HG03025 (cell line): ENCODE results near the gene LRTM2.
"Not testable (repeated sequence)": the region's sequence is repeated elsewhere in the genome, so short reads cannot be mapped to it uniquely, and the experiment has no call there.

Source experiments
- ATAC-seq: cut with Tn5 transposase; IDR thresholded peaks from one replicate; pipeline ENCODE4 v1.9.1; 2021; ENCODE audit warnings: mild to moderate bottlenecking, moderate library complexity; ENCODE audit not compliant: unreplicated experiment, low FRiP score

LRTM2 gene

DNA sequence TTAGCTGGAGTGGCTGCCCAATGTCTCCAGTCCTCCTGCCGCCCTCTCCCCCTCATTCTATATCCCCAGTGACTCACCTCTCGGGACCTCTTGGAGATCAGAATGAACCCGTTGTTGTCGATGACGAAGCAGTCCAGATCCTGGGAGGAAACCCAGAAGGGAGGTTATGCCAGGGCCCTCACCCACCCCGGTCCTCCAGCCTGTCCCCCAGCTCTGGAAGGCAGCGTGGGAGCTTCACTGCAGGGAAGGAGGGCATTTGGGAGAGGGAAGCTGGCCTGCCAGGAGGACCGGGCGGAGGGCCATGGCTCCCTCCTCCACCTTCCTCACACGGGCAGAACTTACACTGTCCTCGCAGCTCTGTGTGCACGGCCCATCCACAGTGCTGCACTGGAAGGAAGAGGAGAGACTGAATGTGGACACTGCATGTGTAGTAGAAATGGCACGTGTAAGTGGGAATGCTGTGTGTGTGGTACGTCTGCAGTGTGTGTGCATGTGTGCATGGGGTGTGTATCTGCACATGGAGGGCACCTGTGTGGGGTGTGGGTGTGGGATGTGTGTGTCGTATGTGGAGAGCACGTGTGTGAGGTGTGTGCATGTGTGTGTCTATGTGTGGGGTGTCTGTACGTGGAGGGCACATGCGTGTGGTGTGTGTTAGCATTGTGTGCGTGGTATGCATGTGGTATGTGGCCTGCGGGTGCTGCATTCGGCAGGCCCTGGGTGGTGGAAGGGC lies 10.0 kb upstream of the LRTM2 start:
- ATAC-seq = no peak

DNA sequence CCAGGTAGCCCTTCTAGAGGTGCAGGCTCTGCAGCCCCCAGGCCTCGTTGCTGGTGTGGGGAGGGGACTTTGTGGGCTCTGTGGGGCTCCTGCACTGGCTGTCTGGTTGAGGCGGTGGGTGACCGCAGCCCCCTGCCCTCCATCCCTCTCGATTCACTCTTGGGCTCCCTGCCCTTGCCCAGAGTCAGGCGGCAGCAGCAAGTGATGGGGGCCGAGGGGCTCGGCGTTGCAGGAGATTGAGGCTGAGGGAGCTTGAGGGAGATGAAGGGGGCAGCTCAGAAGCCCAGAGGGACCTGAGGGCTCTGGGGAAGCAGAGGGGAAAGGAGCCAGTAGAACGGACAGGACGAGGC lies 9.5 kb upstream of the LRTM2 start:
- no peak for ATAC-seq

DNA sequence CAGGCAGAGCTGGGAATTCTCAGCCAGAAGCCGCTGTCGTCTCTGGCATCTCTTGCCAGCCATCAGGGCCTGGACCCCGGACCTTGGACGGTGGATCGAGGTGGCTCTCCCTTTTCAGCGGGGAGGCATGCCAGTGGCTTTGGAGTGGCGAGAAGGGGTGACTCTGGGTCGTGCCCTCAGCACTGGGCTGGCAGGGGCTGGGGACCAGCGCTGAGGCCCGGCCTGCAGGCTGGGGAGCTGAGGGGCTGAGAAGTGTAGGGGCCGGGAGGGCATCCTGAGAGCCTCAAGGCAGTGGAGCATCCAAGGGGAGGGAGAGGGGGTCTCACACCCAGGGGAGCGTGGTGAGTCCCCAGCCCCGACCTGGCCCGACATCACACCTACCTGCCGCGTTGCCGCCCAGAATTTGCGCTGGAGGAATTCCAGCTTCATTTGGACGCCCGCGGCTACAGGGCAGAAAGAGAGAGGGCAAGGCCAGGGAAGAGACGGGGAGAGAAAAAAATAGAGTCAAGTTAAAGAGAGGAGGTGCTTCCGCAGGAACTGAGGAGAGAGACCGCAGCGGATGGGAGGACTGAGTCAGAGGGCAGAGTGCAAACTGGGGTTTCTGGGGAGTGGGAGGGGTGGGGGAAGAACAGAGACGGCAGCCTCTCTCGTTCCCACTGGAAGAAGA lies 9.0 kb upstream of the LRTM2 start:
- no peak for ATAC-seq

DNA sequence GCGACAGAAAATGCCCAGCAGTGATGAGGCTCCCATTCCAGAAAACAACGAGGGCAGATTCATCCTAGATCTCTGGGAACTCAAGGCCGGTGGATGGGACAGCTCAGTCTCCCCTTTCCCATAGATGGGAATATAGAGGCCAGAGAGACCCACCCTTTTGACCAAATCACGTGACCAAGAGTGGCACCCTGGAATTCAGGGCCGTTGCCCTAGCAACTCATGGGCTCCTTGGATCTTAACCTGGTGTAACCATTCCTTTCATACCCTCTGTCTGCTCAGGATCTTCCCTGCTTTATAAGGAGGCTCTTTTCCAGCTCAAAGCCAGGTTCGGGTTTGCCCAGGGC lies 8.4 kb upstream of the LRTM2 start:
- no peak for ATAC-seq

DNA sequence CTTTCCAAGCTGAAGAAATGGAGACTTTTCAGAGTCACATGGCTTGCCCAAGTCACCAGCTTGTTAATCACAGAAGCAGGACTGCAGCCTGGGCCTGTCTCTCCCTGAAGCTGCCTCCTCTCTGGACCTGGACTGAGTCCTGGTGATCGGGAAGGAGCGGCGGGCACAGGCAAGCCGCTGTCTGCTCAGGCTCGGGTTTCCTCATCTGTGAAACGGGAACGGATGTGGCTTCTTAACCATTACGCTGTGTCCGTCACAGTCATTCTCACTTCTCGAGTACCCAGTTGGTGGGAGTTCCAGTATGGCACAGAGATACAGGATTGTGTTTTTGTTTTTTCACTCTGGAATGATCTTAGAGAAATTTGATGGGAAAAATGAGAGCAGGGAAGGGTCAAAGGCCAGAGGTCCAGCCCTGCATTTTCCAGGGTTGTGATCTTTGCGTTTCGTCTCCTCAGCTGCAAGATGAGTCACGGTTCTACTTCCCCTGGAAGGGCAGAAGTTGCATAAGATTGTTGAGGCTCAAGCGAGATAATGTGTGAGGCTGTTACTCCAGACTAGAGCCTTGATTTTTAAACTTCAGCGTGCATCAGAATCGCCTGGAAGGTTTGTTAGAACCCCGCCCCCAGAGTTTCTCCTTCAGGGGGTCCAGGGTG lies 7.6 kb upstream of the LRTM2 start:
- no peak for ATAC-seq

DNA sequence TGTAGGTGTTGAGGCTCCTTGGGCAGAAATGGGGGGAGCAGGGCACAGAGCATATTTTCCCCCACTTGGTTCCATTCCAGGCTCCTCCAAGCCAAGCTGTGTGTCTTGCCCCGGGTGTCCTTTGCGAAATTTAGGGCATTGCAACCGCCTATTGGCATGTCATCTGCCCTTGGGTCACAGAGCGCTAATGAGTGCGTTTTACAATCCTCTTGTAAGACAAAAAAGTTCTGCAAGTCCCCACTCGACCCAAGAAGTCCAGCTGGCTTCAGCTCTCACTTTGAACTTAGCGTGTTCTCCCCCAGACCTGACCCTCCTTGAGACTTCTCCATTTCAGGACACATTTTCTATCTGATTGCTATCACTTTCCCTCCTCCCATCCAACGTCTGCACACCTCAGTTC lies 6.1 kb upstream of the LRTM2 start:
- ATAC-seq = no peak

DNA sequence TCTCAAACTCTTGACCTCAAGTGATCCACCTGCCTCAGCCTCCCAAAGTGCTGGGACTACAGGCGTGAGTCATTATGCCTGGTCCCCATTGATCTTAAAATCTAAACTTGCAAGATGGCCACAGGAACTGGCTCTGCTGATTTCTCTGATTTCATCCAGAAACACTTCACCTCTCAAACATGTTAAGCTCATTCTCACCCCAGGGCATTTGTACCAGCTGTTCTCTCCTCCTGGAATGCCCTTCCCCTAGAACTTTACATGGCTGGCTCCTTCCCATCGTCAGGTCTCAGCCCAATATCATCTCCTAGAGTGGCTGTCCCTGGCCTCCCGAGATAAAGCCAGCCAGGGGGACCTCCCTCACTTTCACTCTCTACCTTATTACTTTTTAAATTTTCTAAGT lies 5.3 kb upstream of the LRTM2 start:
- ATAC-seq = no peak

DNA sequence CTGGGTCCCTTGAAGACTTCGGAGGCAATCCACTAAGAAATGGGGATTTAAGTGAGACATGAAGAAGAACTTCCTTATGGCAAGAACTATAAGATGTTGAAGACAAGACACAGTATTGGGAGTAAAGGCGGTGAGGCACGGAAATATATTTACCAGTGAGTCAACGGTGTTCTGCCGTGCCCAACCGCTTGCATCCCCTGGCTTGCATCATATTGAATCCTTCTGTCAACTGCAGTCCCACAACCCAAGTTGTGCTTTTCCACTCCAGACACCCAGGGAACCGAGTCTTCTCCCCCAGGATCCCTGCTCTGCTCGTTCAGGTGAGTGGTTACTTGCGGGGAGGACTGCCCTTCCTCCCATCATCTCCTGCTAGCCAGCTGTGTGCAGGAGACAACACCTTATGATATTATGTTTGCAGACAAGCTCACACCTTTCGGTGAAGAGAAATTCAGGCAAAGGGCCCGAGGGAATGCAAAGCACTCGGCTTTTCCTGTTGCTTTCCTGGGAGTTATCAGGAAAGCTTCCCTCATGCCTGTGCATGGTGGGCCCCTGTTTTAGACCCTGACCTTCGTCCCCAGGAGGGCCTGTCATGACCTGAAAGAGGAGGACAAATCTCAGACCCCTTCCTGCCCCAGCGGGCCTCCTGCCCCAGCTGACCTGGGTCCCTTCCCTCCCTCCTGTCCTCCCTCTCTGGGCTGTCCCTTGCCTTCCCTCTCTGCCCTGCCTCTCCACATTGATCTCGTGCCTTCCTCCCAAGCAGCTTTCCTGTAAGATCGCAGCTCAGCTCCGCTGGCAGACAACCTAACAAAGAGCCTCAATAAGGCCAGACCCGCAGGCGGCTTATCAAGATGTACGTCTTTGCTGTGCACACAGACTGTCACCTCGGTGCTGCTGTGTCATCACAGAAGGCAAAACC lies 4.3 kb upstream of the LRTM2 start:
- no peak for ATAC-seq

DNA sequence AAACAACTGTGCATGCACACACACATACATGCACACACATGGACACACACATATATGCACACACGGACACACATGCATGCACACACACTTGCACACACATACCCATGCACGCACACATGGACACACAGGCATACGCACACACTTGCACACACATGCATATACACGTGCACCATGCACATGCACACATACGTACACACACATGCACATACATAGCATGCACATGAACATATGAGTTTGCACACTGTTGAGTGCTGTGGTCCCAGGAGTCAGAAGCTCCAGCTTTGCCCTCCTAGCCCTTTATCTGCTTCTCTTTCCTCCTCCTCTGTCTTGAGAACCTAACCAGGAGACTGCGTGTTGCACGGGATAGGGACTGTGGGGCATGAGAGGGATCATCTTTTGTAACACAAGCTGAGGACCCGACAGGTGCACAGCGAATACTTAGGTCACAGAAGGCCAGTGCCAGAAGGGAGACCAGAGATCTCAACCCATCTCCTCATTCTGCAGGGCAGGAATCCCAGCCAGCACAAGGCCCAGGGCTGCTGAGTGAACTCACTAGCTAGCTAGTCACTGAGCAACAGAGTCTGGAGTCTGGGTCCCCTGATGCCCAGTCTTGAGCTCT lies 3.5 kb upstream of the LRTM2 start:
- no peak for ATAC-seq

DNA sequence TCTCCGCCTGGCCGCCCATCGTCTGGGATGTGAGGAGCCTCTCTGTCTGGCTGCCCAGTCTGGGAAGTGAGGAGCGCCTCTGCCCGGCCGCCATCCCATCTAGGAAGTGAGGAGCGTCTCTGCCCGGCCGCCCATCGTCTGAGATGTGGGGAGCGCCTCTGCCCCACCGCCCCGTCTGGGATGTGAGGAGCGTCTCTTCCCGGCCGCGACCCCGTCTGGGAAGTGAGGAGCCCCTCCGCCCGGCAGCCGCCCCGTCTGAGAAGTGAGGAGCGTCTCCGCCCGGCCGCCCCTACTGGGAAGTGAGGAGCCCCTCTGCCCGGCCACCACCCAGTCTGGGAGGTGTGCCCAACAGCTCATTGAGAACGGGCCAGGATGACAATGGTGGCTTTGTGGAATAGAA lies 2.4 kb upstream of the LRTM2 start:
- ATAC-seq = not testable (repeated sequence)

DNA sequence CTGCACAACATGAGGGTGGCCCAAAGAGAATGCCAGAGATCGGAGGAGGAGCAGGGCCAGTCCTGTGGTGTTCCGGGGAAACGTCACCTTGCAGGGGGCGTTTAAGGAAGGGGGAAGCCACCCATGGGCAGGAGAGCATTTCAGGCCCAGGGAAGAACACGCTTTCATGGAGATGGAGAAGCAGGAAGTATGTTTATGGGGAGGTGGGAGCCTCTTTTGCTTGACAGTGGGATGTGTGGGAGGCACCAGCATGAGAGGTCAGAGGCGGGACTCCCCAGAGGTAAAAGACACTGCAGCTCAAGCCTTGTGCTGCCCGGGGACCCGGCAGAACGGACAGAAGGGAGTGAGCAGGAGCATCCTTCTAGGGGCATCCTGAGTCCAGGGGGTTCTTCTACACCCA lies 1.3 kb upstream of the LRTM2 start:
- no peak for ATAC-seq

DNA sequence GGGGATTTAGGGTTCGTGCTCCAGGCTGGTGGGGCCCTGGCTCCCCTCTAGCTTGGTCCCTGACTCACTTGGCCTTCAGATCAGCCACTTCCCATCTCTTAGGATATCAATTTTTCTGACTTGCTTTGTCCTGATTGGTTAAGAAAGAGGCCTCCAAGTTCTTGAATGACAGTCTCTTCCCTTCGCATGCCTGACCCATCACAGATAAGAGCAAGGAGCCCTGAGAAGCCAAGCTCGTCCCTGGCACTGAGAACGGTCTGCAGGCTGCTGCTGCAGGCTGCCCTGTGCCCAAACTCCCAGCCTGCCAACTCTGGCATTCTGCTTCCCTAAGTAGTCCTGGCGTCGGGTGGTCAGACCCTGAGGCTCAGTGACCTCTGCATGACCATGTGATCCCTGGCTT lies 794 bp upstream of the LRTM2 start:
- no peak for ATAC-seq

DNA sequence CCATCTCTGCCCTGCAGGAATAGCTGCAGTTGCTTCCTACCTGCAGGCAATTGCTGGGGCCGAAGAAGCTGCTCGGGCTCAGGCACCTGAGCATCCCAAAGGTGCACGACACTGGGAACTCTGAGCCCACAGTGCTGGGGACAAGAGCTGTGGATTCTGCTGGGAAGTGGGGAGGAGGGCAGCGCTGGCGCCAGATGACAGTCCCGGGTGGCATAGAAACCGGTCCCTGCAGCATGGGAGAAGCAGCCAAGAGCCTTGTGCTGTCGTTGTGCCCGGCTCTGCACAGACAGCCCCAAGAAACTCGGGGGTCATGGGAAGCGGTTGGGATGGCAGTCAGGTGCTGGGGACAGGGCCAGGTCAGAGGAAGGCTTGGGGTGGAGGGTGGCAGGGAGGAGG lies 529 bp downstream of the LRTM2 start:
- ATAC-seq = no peak

DNA sequence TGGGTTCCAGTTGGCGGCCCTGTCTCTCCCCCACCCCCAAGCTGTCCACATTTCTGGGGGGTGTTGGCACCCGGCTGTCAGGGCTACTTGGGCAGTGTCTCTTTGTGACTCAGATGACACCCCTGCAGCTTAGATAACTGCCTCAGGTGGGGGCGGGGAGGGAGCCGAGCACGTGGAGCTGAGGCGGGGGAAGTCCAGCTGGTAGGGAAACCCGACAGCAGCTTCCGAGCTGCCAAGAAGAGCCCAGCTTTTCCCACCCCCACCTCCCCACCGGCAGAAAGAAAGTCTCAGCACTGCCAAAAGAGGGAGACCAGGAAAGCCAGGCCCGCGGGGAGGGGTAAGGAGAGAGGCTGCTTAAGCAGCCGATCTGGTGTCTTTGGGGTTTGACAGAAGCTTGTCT lies 1.4 kb downstream of the LRTM2 start:
- no peak for ATAC-seq

DNA sequence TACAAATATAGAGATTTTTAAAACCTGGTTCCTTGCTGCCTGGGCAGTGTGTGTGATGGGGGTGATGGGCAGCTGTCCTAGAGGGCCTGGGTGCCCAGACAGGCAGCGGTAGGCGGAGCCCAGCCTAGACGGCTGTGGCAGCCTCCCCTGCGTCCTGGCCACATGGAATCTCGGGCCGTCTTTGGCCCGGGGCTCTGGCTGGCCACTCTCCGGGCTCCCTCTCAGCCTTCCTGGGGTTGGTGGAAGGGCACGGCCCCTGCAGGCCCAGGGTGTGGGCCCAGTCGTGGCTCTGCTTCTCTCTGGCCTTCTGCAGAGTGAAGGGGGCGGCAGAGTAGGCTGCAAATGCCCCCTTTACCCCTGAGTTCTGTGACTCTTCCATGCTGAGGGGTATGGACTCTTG lies 2.3 kb downstream of the LRTM2 start:
- no peak for ATAC-seq

DNA sequence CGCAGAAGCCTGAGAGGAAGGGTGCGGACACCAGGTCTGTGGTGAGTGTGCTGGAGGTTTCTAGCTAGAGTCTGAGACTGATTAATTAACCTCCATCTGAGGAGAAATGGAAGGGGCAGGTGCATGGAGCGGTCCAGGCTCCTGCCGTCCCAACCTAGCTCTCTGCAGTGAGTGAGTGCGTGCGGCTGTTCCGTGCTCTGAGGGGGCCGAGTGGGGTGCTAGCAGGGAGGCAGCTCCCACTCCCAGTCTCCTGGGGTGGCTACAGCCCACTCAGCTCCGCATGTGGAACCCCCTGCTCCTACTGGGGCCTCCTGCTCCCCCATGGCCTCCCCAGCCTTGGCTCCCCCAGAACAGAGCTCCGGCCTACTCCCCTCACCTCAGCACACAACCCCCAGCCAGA lies 2.9 kb downstream of the LRTM2 start:
- ATAC-seq = no peak

DNA sequence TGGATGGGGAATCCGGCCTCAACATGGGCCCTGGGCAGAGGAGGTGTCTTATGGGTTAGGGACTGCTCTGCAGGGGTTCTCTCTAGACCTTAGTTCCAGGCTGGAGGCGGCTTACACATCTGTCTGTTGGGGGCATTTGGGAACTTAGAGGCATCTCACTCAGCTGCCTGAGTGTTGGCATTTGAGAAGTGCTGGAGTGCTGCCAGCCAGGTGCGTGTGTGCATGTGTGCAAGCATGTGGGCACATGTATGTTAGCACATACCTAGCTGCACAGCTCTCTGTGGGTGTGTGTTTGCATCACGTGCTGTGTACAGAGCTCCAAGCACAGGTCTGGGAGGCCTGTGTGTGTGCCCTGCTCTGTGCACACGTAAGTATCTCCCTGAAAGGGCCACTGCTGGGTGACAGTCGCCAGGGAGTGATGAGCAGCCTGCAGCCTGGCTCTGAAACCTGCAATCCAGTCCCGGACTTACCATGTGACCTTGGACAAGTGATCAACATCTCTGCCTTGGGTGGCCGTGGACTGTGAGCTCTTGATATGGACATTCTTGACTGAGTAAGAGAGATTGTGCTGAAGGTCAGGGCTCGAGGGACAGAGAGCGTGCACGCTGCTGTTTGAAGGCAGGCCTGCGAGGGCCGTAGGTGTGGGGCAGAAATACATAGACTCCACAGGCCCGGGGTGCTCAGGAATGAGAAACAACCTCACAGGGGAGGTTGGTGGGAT lies 5.2 kb downstream of the LRTM2 start:
- ATAC-seq = no peak

DNA sequence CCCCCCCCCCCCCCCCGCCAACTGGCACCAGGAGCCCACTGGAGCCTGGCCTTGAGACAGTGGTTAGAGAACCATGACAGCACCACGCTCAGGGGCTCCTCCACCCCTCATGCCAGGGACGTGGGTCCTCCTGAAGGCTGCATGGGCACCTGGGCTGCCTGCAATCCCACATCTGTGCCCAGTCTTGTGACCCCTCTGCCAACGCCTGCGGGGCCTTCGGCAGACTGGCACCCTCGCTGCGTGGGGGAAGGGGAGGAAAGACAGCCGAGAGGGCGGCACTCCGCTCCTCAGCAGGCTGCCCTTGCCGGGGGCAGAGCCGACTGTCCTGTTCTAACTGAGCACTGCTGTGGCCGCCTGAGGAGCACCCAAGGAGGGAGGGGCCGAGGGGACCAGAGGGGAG lies 6.0 kb downstream of the LRTM2 start:
- no peak for ATAC-seq

DNA sequence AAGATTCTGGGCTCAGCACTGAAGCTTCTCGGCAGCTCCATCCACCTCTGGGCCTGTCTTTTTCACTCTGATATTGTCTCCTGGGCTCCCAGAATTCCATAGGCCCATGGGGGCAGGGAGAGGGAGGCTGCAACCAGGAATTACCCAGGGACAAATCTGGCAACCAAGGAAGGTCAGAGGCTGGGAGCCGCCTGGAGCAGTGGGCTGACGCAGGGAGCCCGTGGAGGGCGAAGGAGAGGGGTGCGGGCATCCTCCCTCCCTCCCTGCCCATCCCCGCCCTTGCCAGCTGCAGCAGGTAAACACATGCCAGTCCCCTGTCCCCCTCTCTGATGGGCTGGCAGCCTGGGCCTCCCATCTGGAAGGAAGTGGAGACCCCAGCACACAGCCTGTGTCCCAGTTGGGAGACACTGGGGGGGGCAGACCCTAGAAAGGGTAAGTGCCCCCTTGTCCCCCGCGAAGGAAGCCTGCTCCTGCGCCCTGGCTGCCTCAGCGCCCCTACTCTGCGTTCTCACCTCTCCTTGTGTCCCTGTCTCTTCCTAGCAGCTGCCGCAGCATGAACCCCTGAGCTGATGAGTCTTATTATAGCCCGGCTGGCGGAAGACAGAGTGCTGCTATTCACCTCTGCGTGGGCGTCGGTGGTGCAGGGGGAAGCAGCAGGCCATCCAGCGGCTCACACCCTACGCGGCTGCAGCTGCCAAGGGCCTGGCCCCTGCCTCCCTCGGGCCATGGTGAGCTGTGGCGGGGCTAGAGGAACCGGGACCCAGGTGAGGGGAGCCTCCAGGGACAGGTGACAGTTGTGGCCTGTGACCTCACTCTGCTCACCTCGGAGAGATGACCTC lies 6.7 kb downstream of the LRTM2 start:
- no peak for ATAC-seq
